K562 (cell line): ENCODE results near the gene PACS1. TPM values are rescaled to one million over a fixed set of nuclear protein-coding genes. Genes with fewer than 3 reads are reported as not detected.

Source experiments
- ATAC-seq: fragments of 200-7000 bp; cut with Tn5 transposase; 3 replicates; pipeline ENCODE4 v1.9.1; 2020; ENCODE audit warnings: moderate library complexity
- BruUV-seq: library from RNA; stranded (reverse); fragments of 400-500 nt; replicated peaks from 2 replicates; lab custom pipeline; 2021; lab: Mats Ljungman, UMichigan
- CTCF ChIA-PET: fragments of 300-600 bp; formaldehyde crosslinking; extraction: SDS; loops from one replicate; lab custom pipeline; 2021; ENCODE audit warnings: low intra/inter-chr PET ratio; lab: Yijun Ruan, JAX
- POLR2A ChIA-PET: fragments of 300-600, 350-650 bp; sonication (Branson Sonifier 250); formaldehyde crosslinking; extraction: SDS; loops from one replicate; lab custom pipeline; 2021; ENCODE audit warnings: antibody characterized with exemption, inconsistent platforms; lab: Yijun Ruan, JAX
- DNase-seq, 4 experiments: peaks; one replicate each; pipeline versions ENCODE4 v3.0.0 to v3.0.0-alpha.2; 2011 to 2018; ENCODE audit warnings: low spot score in 3 of 4, mixed read lengths in 3 of 4; ENCODE audit errors: extremely low read depth in 1 of 4
- FAIRE-seq: peaks from 2 replicates; lab custom pipeline; 2011; peaks lifted over from hg19 to GRCh38; lab: Jason Lieb, UNC
- H2AFZ ChIP-seq: 2 replicates; pipeline ENCODE4 v1.6.0; 2011; ENCODE audit warnings: low read depth, low read length, control low read depth, inconsistent platforms
- H3K27ac ChIP-seq: fragments of 200-600 bp; 3 replicates; pipeline ENCODE4 v1.8.0; 2011; ENCODE audit warnings: low read depth, mild to moderate bottlenecking, control low read depth, inconsistent platforms, low read length, moderate library complexity, mixed read lengths; ENCODE audit errors: extremely low read depth
- H3K27me3 ChIP-seq, 2 experiments: fragments of 300-600 bp in 1 of 2; 2 replicates in 1 of 2; 3 replicates in 1 of 2; pipeline versions ENCODE4 v1.6.0 to v1.8.0; 2011; ENCODE audit warnings: inconsistent platforms in 2 of 2, low read length in 2 of 2, mild to moderate bottlenecking in 1 of 2, mixed read lengths in 1 of 2, moderate library complexity in 1 of 2; ENCODE audit not compliant: control insufficient read depth in 2 of 2, insufficient read depth in 2 of 2
- H3K36me3 ChIP-seq: fragments of 300-600 bp; 3 replicates; pipeline ENCODE4 v1.8.0; 2011; ENCODE audit warnings: mild to moderate bottlenecking, low read length, inconsistent platforms; ENCODE audit not compliant: control insufficient read depth, insufficient read depth
- H3K4me1 ChIP-seq, 2 experiments: fragments of 200-600 bp in 1 of 2; replicated peaks in 1 of 2; 2 replicates in 1 of 2; 3 replicates in 1 of 2; pipeline versions ENCODE4 v1.5.1 to v1.8.0; 2011; ENCODE audit warnings: inconsistent platforms in 2 of 2, low read length in 2 of 2, mild to moderate bottlenecking in 1 of 2, mixed read lengths in 1 of 2, moderate library complexity in 1 of 2; ENCODE audit not compliant: control insufficient read depth in 2 of 2, insufficient read depth in 2 of 2
- H3K4me2 ChIP-seq: 2 replicates; pipeline ENCODE4 v1.6.1; 2011; ENCODE audit warnings: low read length, control low read depth, inconsistent platforms, mixed read lengths; ENCODE audit not compliant: insufficient read depth
- H3K4me3 ChIP-seq: fragments of 200-600 bp; sonication (generic), shearing (Covaris generic); 2 replicates; pipeline ENCODE4 v1.5.1; 2016; ENCODE audit warnings: control low read depth, inconsistent platforms
- H3K79me2 ChIP-seq: fragments of 200-600 bp; 3 replicates; pipeline ENCODE4 v1.8.0; 2011; ENCODE audit warnings: low read length, inconsistent platforms; ENCODE audit not compliant: control insufficient read depth, insufficient read depth
- H3K9ac ChIP-seq, 2 experiments: 2 replicates each; pipeline versions ENCODE4 v1.6.0 to v1.6.1; 2011; ENCODE audit warnings: low read depth in 2 of 2, low read length in 2 of 2, control low read depth in 1 of 2, inconsistent platforms in 1 of 2, mild to moderate bottlenecking in 1 of 2, mixed read lengths in 1 of 2; ENCODE audit not compliant: insufficient read depth in 1 of 2
- H3K9me1 ChIP-seq: one replicate; pipeline ENCODE4 v1.6.0; 2011; ENCODE audit warnings: inconsistent platforms, mild to moderate bottlenecking, low read length, moderate library complexity; ENCODE audit not compliant: control insufficient read depth, insufficient read depth
- H3K9me3 ChIP-seq: replicated peaks from 2 replicates; pipeline ENCODE4 v1.5.1; 2011; ENCODE audit warnings: low read depth, low read length, inconsistent platforms; ENCODE audit not compliant: control insufficient read depth, insufficient read depth
- H4K20me1 ChIP-seq: replicated peaks from 2 replicates; pipeline ENCODE4 v1.6.1; 2011; ENCODE audit warnings: low read length, inconsistent platforms, mixed read lengths; ENCODE audit not compliant: control insufficient read depth, insufficient read depth
- FOXA3 ChIP-seq, 2 experiments: fragments of 450-650 bp in 1 of 2; sonication (generic) in 1 of 2; formaldehyde crosslinking; IDR thresholded peaks in 1 of 2; conservative IDR thresholded peaks in 1 of 2; 2 replicates each; pipeline versions ENCODE4 v1.4.0 to v1.8.0; 2020 to 2022; ENCODE audit warnings: mild to moderate bottlenecking in 2 of 2, missing genetic modification reagents in 1 of 2
- FOXJ2 ChIP-seq: fragments of 200-800 bp; sonication (Bioruptor generic); IDR thresholded peaks from 2 replicates; pipeline ENCODE4 v1.6.1; 2016; ENCODE audit warnings: missing genetic modification characterization, missing compliant biosample characterization
- LARP7 ChIP-seq: fragments of 450-650 bp; IDR thresholded peaks from 2 replicates; pipeline ENCODE4 v1.6.1; 2016
- NEUROD1 ChIP-seq: fragments of 150-350 bp; IDR thresholded peaks from 2 replicates; pipeline ENCODE4 v1.6.1; 2014; ENCODE audit warnings: borderline replicate concordance, low read length, low read depth; ENCODE audit not compliant: partially characterized antibody
- NFYB ChIP-seq: IDR thresholded peaks from 2 replicates; pipeline ENCODE4 v1.6.1; 2011; ENCODE audit warnings: mild to moderate bottlenecking, moderate library complexity; ENCODE audit not compliant: insufficient read length; ENCODE audit errors: extremely low read depth
- PTRF ChIP-seq: fragments of 450-650 bp; IDR thresholded peaks from 2 replicates; pipeline ENCODE4 v1.6.1; 2016; ENCODE audit warnings: mild to moderate bottlenecking, missing genetic modification characterization, missing compliant biosample characterization
- RAD51 ChIP-seq: fragments of 450-650 bp; IDR thresholded peaks from 2 replicates; pipeline ENCODE4 v1.7.1; 2016; ENCODE audit warnings: low read depth, mild to moderate bottlenecking, borderline replicate concordance
- RFX5 ChIP-seq: IDR thresholded peaks from 2 replicates; pipeline ENCODE4 v1.6.1; 2011; ENCODE audit warnings: low read depth, mild to moderate bottlenecking, improper control_type of control experiment, low read length
- TSC22D4 ChIP-seq: fragments of 450-650 bp; IDR thresholded peaks from 2 replicates; pipeline ENCODE4 v1.6.1; 2016; ENCODE audit warnings: missing genetic modification characterization, missing biosample characterization, control low read depth
- ZNF124 ChIP-seq: sonication (generic); formaldehyde crosslinking; IDR thresholded peaks from 2 replicates; pipeline ENCODE4 v1.8.1; 2022; ENCODE audit warnings: missing genetic modification reagents
- ZNF217 ChIP-seq: sonication (generic); formaldehyde crosslinking; IDR thresholded peaks from 2 replicates; pipeline ENCODE4 v1.8.0; 2022; ENCODE audit warnings: mild to moderate bottlenecking, missing genetic modification reagents
- WGBS: fragments of 100-300 bp; shearing (Covaris generic); methylation state at CpG from one replicate; pipeline ENCODE4 v1.1.6; 2016; ENCODE audit warnings: low coverage, mixed read lengths; ENCODE audit not compliant: insufficient coverage; ENCODE audit errors: missing lambda C conversion rate; 5-methylcytosine and 5-hydroxymethylcytosine counted together
- in situ Hi-C: fragments of 300-500 bp; cut with MboI; formaldehyde crosslinking; loops from 4 replicates; pipeline ENCODE4 v1.15.0; 2018; ENCODE audit warnings: inconsistent platforms, mixed read lengths
- intact Hi-C: fragments of 100-400 bp; cut with micrococcal nuclease; formaldehyde crosslinking; loops from 2 replicates; pipeline ENCODE4 v1.14.2; 2022
- polyA plus RNA-seq, 8 experiments: library from polyadenylated mRNA; depleted of rRNA in 4 of 8; stranded (reverse) in 5 of 8; unstranded in 3 of 8; fragments of >200 nt; fragmentation: Nextera tagmentation in 2 of 8; fragmentation: Illumina TruSeq in 1 of 8; extraction: Ambion mirVana in 2 of 8; extraction: Trizol in 1 of 8; gene quantifications; 2 replicates each; pipeline versions ENCODE4 v1.2.1 to v1.2.3, GENCODE V29; 2011 to 2014; ENCODE audit warnings: inconsistent platforms in 1 of 8, missing spikeins in 1 of 8
- total RNA-seq, 7 experiments: library from RNA; depleted of rRNA in 6 of 7; stranded (reverse); fragments of >200 nt in 6 of 7; fragmentation: Illumina TruSeq in 2 of 7; extraction: Trizol in 2 of 7; gene quantifications; 2 replicates each; pipeline versions ENCODE4 v1.2.1 to v1.2.3, GENCODE V29; 2011 to 2021; ENCODE audit warnings: low replicate concordance in 1 of 7
- TF ChIP-seq, protein P1 (sequence below), 2 experiments: fragments of 450-650 bp in 1 of 2; sonication (generic) in 1 of 2; formaldehyde crosslinking in 1 of 2; IDR thresholded peaks in 1 of 2; conservative IDR thresholded peaks in 1 of 2; 2 replicates each; pipeline versions ENCODE4 v1.6.1 to v1.8.1; 2016 to 2023; ENCODE audit warnings: mild to moderate bottlenecking in 2 of 2, moderate library complexity in 2 of 2, inconsistent platforms in 1 of 2, missing genetic modification reagents in 1 of 2
- TF ChIP-seq, protein P2 (sequence below): fragments of 200-800 bp; sonication (Bioruptor generic); IDR thresholded peaks from 2 replicates; pipeline ENCODE4 v1.6.1; 2017; ENCODE audit warnings: missing genetic modification characterization, missing compliant biosample characterization

PACS1 gene
- total and polyA plus RNA-seq, 9 of the 15 experiments (the other 6 are each of a cell fraction or from before 2014, with no cell fraction given), result 0.34 to 28.1 (median 8.5) TPM

DNA sequence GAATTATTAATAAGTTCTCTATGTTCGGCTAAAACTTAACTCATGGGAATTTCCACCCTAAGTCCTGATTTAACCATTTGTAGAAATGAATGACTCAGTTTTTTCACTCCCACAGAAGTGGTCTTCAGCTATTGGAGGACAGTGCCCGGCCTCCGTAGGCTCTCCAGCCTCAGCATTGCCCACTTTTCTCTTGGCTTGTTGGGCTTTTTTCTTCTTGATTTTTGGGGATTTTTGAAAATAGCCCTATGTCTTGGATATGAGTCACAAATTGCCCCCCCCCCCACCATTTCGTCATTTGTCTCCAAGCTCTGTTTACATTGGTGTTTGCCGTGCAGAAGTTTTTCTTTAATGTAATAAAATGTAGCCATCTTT lies 66.7 kb downstream of the PACS1 start:
- Histone ChIP-seq H3K79me2 (no peaks in the 10 kb centered on the region), H3K27me3 (no peaks in the 10 kb centered on the region), H4K20me1 (no peaks in the 10 kb centered on the region; the same call in 1 of the 2 replicates), H3K9me3 (no peaks in the 10 kb centered on the region), H3K4me3 (no peak overlapping the region), H3K9me1 (no peaks in the 10 kb centered on the region), H3K27ac (no peak overlapping the region), H2AFZ (no peak overlapping the region), H3K9ac (no peak overlapping the region), H3K4me1 (peaks cover 4 to 6% of the 10 kb centered on the region in 2 experiments; a peak in 4 of 5 replicates), H3K36me3 (no peaks in the 10 kb centered on the region; the same call in 2 of the 3 replicates), H3K4me2 (no peak overlapping the region)
- TF ChIP-seq, protein P1, sequence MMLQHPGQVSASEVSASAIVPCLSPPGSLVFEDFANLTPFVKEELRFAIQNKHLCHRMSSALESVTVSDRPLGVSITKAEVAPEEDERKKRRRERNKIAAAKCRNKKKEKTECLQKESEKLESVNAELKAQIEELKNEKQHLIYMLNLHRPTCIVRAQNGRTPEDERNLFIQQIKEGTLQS (IDR thresholded peaks at IDR 0.05), result peak; percentile 64
- TF ChIP-seq, protein P1 (CRISPR knock-in tag; conservative IDR thresholded peaks at IDR 0.05), result no peak
- no peak for TF ChIP-seq NFYB
- TF ChIP-seq TSC22D4 (tag), result no peak
- no peak for TF ChIP-seq ZNF124 (CRISPR knock-in tag)
- TF ChIP-seq ZNF217, result no peak
- TF ChIP-seq RAD51, result no peak
- 0 out of 2 replicates have a peak, but pooled peaks have one; percentile 36 for TF ChIP-seq RFX5
- no peak for TF ChIP-seq LARP7
- TF ChIP-seq FOXJ2 (tag), result no peak
- TF ChIP-seq, protein P2, sequence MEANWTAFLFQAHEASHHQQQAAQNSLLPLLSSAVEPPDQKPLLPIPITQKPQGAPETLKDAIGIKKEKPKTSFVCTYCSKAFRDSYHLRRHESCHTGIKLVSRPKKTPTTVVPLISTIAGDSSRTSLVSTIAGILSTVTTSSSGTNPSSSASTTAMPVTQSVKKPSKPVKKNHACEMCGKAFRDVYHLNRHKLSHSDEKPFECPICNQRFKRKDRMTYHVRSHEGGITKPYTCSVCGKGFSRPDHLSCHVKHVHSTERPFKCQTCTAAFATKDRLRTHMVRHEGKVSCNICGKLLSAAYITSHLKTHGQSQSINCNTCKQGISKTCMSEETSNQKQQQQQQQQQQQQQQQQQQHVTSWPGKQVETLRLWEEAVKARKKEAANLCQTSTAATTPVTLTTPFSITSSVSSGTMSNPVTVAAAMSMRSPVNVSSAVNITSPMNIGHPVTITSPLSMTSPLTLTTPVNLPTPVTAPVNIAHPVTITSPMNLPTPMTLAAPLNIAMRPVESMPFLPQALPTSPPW, result peak; percentile 28; the same call in 1 of the 2 replicates
- TF ChIP-seq NEUROD1, result no peak
- TF ChIP-seq FOXA3 (CRISPR knock-in tag; conservative IDR thresholded peaks at IDR 0.05 in 1 of 2, IDR thresholded peaks at IDR 0.05 in 1 of 2), result 0 out of 4 replicates have a peak, but pooled peaks of 1 of the 2 experiments have one; percentile 21
- TF ChIP-seq PTRF (tag), result no peak
- intact Hi-C loops (no loop called here), in situ Hi-C loops (no loop called here)
- DNase-seq (no peak), ATAC-seq (no peak), FAIRE-seq (no peak)
- WGBS, result 64% methylated on average over 5 of the region's 5 CpGs
- POLR2A ChIA-PET, result interaction anchor here (0.6 to 0.8 kb wide), 2 partner anchors 12 to 632 kb away, joined by 3 to 5 read pairs; no protein-coding TSS in a partner anchor
- BruUV-seq, result no TSS peak
- CTCF ChIA-PET, result no interaction called here
